Measurements from ENCODE around the gene SEC61A2. TPM values are rescaled to one million over a fixed set of nuclear protein-coding genes. Genes with fewer than 3 reads are reported as not detected.
A peak's percentile ranks its signal among the peaks of the same experiment; 100 is the strongest.

SEC61A2 gene
- total RNA-seq, 1 donor from 2014 or later: 24.8 TPM

- H3K4me1 Mint-ChIP-seq: no peaks in the 10 kb centered on the region
- no peaks in the 10 kb centered on the region for H3K27me3 Mint-ChIP-seq (ENCODE audit: low read depth)
- no peak overlapping the region for H3K4me3 Mint-ChIP-seq
- no peak for TF ChIP-seq CTCF (conservative IDR thresholded peaks at IDR 0.05)
- peaks cover 44% of the 10 kb centered on the region for H3K36me3 Mint-ChIP-seq (ENCODE audit: low read depth)
- peak overlapping the region; percentile 81 for H3K27ac Mint-ChIP-seq (ENCODE audit: unreplicated experiment)
- no peaks in the 10 kb centered on the region for H3K9me3 Mint-ChIP-seq
- DNase-seq (ENCODE audit: low read depth, low spot score): no peak
These were observed 79.0 kb downstream of the SEC61A2 start for GRCh38 chr10:12208460-12208859.

GRCh38 chr10:12212454-12212853, 83.0 kb downstream of the SEC61A2 start:
- Mint-ChIP-seq H3K9me3 (no peaks in the 10 kb centered on the region), H3K4me1 (no peaks in the 10 kb centered on the region), H3K4me3 (no peak overlapping the region), H3K27ac (ENCODE audit: unreplicated experiment) (no peak overlapping the region), H3K36me3 (ENCODE audit: low read depth) (peaks cover 34% of the 10 kb centered on the region), H3K27me3 (ENCODE audit: low read depth) (no peaks in the 10 kb centered on the region)
- no peak for TF ChIP-seq CTCF (conservative IDR thresholded peaks at IDR 0.05)
- no peak for DNase-seq (ENCODE audit: low read depth, low spot score)

DNA sequence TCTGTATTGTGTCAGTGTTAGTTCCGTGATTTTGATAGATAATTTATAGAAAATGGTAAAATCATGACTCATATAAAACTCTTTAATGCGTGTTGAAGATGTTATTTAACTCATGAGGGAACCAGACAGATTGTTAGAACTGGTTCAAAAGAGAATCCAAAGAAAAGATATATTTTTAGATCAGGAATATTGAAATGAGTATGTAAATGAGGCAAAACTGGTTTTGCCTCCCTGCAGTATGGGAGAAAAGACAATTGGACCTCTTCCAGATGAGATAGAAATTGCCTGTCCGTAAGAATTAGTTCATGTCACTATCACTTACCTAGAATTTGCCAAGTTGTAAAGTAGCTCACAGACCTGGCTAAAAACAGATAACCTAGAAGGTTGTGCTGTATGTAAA, 84.1 kb downstream of the SEC61A2 start:
- DNase-seq (ENCODE audit: low read depth, low spot score): no peak
- Mint-ChIP-seq H3K36me3 (ENCODE audit: low read depth) (peaks cover 31% of the 10 kb centered on the region), H3K27me3 (ENCODE audit: low read depth) (no peaks in the 10 kb centered on the region), H3K4me3 (no peak overlapping the region), H3K27ac (ENCODE audit: unreplicated experiment) (no peak overlapping the region), H3K9me3 (no peaks in the 10 kb centered on the region), H3K4me1 (no peaks in the 10 kb centered on the region)
- no peak for TF ChIP-seq CTCF (conservative IDR thresholded peaks at IDR 0.05)

GRCh38 chr10:12214093-12214492, 84.6 kb downstream of the SEC61A2 start:
- Mint-ChIP-seq H3K4me1 (no peaks in the 10 kb centered on the region), H3K27ac (ENCODE audit: unreplicated experiment) (no peak overlapping the region), H3K9me3 (no peaks in the 10 kb centered on the region), H3K4me3 (no peak overlapping the region), H3K36me3 (ENCODE audit: low read depth) (peaks cover 30% of the 10 kb centered on the region), H3K27me3 (ENCODE audit: low read depth) (no peaks in the 10 kb centered on the region)
- DNase-seq (ENCODE audit: low read depth, low spot score): no peak
- TF ChIP-seq CTCF (conservative IDR thresholded peaks at IDR 0.05): no peak

DNA sequence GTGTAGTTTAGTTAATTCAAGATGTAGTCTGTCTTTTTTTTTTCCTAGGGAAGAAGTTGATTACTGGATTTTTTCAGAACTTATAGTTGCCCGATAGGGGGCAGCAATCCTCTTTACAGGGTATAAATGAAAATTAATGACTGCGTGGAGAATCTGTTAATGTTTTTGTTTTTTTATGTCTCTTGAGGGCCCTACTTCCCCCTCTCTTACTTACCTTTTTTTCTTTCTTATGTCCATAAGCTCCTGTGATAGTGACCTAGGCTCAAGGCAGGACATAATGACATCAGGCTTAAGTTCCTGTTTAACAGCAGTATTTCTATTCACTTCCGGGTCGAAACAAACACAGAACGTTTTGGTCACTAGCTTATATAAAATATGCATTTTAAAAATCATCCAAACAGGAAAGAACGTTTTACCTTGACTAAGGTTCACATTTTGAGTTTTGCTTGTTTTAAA, 85.3 kb downstream of the SEC61A2 start:
- no peak overlapping the region for H3K27ac Mint-ChIP-seq (ENCODE audit: unreplicated experiment)
- H3K9me3 Mint-ChIP-seq: no peaks in the 10 kb centered on the region
- peaks cover 29% of the 10 kb centered on the region for H3K36me3 Mint-ChIP-seq (ENCODE audit: low read depth)
- TF ChIP-seq CTCF (conservative IDR thresholded peaks at IDR 0.05): peak; percentile 79
- peak; percentile 49 for DNase-seq (ENCODE audit: low read depth, low spot score)
- no peaks in the 10 kb centered on the region for H3K27me3 Mint-ChIP-seq (ENCODE audit: low read depth)
- no peaks in the 10 kb centered on the region for H3K4me1 Mint-ChIP-seq
- no peak overlapping the region for H3K4me3 Mint-ChIP-seq

Small RNAs within 50 kb of the gene (microRNA-seq; reads per million reads assigned to microRNA genes)
- gene MIR548AK: not detected

Other genes starting within 250 kb of the SEC61A2 start
- 25.1 and 26.2 TPM in 2 replicates for gene UPF2, start 86.9 kb upstream of the SEC61A2 start, total RNA-seq
- gene DHTKD1, start 60.7 kb upstream of the SEC61A2 start, total RNA-seq: 55.3 and 56.1 TPM in 2 replicates
- gene NUDT5, start 66.2 kb downstream of the SEC61A2 start, total RNA-seq: 88.2 and 90.1 TPM in 2 replicates
- 108 and 111 TPM in 2 replicates for gene CDC123, start 66.5 kb downstream of the SEC61A2 start, total RNA-seq
- gene CAMK1D, start 219.9 kb downstream of the SEC61A2 start, total RNA-seq: 6.4 and 6.5 TPM in 2 replicates